Erythroblast (primary cell): ENCODE measurements around the gene FBXW4.

Experiments
- GATA1 ChIP-seq: IDR thresholded peaks from 2 replicates; pipeline ENCODE4 v1.6.1; 2011; ENCODE audit warnings: low read depth, mild to moderate bottlenecking, control low read depth, low read length, moderate library complexity
- POLR2A ChIP-seq: IDR thresholded peaks from 2 replicates; pipeline ENCODE4 v1.6.1; 2011; ENCODE audit warnings: mild to moderate bottlenecking, low read length

DNA sequence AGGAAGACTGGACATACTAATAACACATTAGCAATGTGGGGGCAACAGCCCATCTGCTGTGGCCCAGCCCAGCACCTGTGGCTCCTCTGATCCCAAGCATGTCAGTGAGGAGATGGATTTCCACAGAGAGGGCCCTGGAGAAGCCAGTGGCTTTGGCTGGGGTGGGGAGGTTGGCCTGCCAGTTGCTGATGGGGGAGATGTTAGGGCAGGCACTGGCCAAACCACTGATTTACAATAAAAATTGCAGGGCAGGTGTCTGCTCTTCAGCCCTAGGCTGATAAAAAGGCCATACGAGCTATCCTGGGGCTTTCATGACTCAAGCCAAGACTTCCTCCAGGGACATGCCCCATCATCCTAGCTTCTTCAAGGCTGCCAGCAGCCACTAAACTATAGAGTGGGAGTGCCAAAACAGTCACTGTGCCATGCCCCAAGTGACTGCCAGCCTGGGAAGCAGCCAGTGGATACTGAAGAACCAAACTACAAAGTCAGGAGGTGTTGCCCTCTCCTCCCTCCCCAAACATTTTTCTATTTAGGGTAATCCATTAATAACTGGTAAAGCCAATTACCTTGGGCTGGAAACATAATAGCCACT lies 69.1 kb downstream of the FBXW4 start:
- TF ChIP-seq POLR2A, result no peak
- TF ChIP-seq GATA1, result no peak
